Type B pancreatic cell (in vitro differentiated cells): ENCODE results near the gene DRGX. TPM values are rescaled to one million over a fixed set of nuclear protein-coding genes. Genes with fewer than 3 reads are reported as not detected.

Experiments
- DNase-seq: peaks from one replicate; pipeline ENCODE4 v3.0.0; 2021; ENCODE audit warnings: mixed read lengths; ENCODE audit not compliant: unreplicated experiment; ENCODE audit errors: extremely low spot score
- H3K27ac Mint-ChIP-seq: 2 replicates; pipeline ENCODE4 v1.8.0; 2021; ENCODE audit warnings: mild to moderate bottlenecking, mixed read lengths
- H3K27me3 Mint-ChIP-seq: 2 replicates; pipeline ENCODE4 v1.8.0; 2021; ENCODE audit warnings: mixed read lengths
- H3K36me3 Mint-ChIP-seq: 2 replicates; pipeline ENCODE4 v1.8.0; 2021; ENCODE audit warnings: mixed read lengths
- H3K4me1 Mint-ChIP-seq: one replicate; pipeline ENCODE4 v1.8.0; 2021; ENCODE audit warnings: mixed read lengths; ENCODE audit not compliant: unreplicated experiment
- H3K4me3 Mint-ChIP-seq: 2 replicates; pipeline ENCODE4 v1.8.0; 2021; ENCODE audit warnings: mild to moderate bottlenecking, mixed read lengths
- H3K9me3 Mint-ChIP-seq: 2 replicates; pipeline ENCODE4 v1.8.0; 2021; ENCODE audit warnings: mixed read lengths
- CTCF ChIP-seq: fragments of 200-600 bp; sonication (generic); conservative IDR thresholded peaks from 2 replicates; pipeline ENCODE4 v1.5.0; 2021; ENCODE audit warnings: antibody characterized with exemption, mild to moderate bottlenecking
- total RNA-seq: library from RNA; stranded (reverse); gene quantifications from 2 replicates; pipeline ENCODE4 v1.2.1, GENCODE V29; 2021; ENCODE audit warnings: low replicate concordance

DRGX gene
- total RNA-seq, 1 donor from 2014 or later, result 0.22 TPM

- Mint-ChIP-seq H3K27ac (no peak overlapping the region), H3K36me3 (no peaks in the 10 kb centered on the region), H3K4me1 (no peaks in the 10 kb centered on the region), H3K4me3 (no peak overlapping the region), H3K9me3 (no peaks in the 10 kb centered on the region), H3K27me3 (peaks cover 28% of the 10 kb centered on the region)
- DNase-seq, result no peak
- no peak for TF ChIP-seq CTCF
These were observed 18.6 kb upstream of the DRGX start for GRCh38 chr10:49414496-49414895.

GRCh38 chr10:49412571-49412970 is 16.7 kb upstream of the DRGX start:
- TF ChIP-seq CTCF, result no peak
- H3K4me1 Mint-ChIP-seq, result peaks cover 3% of the 10 kb centered on the region
- H3K27me3 Mint-ChIP-seq, result peaks cover 34% of the 10 kb centered on the region
- no peak overlapping the region for H3K4me3 Mint-ChIP-seq
- H3K36me3 Mint-ChIP-seq, result no peaks in the 10 kb centered on the region
- DNase-seq, result no peak
- no peak overlapping the region for H3K27ac Mint-ChIP-seq
- H3K9me3 Mint-ChIP-seq, result no peaks in the 10 kb centered on the region

- H3K9me3 Mint-ChIP-seq, result no peaks in the 10 kb centered on the region
- H3K27me3 Mint-ChIP-seq, result peaks cover 47% of the 10 kb centered on the region
- H3K4me1 Mint-ChIP-seq, result peaks cover 4% of the 10 kb centered on the region
- TF ChIP-seq CTCF, result no peak
- H3K27ac Mint-ChIP-seq, result no peak overlapping the region
- no peak for DNase-seq
- no peaks in the 10 kb centered on the region for H3K36me3 Mint-ChIP-seq
- no peak overlapping the region for H3K4me3 Mint-ChIP-seq
These were observed 14.6 kb upstream of the DRGX start for GRCh38 chr10:49410365-49411074.

- no peak for DNase-seq
- H3K4me1 Mint-ChIP-seq, result peaks cover 4% of the 10 kb centered on the region
- no peaks in the 10 kb centered on the region for H3K9me3 Mint-ChIP-seq
- H3K36me3 Mint-ChIP-seq, result no peaks in the 10 kb centered on the region
- no peak for TF ChIP-seq CTCF
- H3K27me3 Mint-ChIP-seq, result peaks cover 48% of the 10 kb centered on the region
- no peak overlapping the region for H3K27ac Mint-ChIP-seq
- H3K4me3 Mint-ChIP-seq, result no peak overlapping the region
These were observed 13.9 kb upstream of the DRGX start for GRCh38 chr10:49409755-49410154.

- Mint-ChIP-seq H3K27me3 (peaks cover 53% of the 10 kb centered on the region), H3K36me3 (no peaks in the 10 kb centered on the region), H3K4me1 (peaks cover 4% of the 10 kb centered on the region), H3K27ac (no peak overlapping the region), H3K4me3 (no peak overlapping the region), H3K9me3 (no peaks in the 10 kb centered on the region)
- TF ChIP-seq CTCF, result no peak
- peak; percentile 50 for DNase-seq
These were observed 12.8 kb upstream of the DRGX start for GRCh38 chr10:49408519-49409306.
